ENCODE data around the gene FALEC.

The FALEC gene

DNA sequence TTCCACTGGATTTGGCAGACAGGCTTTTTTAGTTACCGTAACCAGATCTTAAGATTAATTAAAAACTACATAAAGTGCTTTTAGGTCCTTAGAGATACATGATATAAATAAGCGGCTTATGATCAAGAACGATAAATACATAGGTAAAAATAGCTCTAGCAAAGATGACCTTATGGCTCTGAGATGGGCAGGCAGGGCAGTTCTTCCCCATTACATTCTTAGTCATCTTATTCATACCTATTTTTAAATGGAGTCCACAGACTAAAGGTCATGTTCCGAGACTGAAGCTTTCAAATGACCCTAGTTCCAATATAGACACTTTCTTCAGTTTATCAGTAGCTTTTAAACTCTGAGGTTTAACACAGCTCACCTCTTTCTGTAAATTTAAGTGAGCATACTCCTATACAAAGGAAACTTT, 59.5 kb downstream of the FALEC start:
- TF ChIP-seq, protein P1, sequence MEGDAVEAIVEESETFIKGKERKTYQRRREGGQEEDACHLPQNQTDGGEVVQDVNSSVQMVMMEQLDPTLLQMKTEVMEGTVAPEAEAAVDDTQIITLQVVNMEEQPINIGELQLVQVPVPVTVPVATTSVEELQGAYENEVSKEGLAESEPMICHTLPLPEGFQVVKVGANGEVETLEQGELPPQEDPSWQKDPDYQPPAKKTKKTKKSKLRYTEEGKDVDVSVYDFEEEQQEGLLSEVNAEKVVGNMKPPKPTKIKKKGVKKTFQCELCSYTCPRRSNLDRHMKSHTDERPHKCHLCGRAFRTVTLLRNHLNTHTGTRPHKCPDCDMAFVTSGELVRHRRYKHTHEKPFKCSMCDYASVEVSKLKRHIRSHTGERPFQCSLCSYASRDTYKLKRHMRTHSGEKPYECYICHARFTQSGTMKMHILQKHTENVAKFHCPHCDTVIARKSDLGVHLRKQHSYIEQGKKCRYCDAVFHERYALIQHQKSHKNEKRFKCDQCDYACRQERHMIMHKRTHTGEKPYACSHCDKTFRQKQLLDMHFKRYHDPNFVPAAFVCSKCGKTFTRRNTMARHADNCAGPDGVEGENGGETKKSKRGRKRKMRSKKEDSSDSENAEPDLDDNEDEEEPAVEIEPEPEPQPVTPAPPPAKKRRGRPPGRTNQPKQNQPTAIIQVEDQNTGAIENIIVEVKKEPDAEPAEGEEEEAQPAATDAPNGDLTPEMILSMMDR (IDR thresholded peaks at IDR 0.05): no peak
- H3K9me3 ChIP-seq: no peaks in the 10 kb centered on the region
- H3K4me1 ChIP-seq: peaks cover 0 to 58% (median 45%) of the 10 kb centered on the region in 4 donors
- H3K36me3 ChIP-seq: peaks cover 63 to 83% (median 69%) of the 10 kb centered on the region in 3 donors
- intact Hi-C loops (cut with DNase I; ENCODE audit: low total_unique reads): loop anchor here (5.0 kb wide), 1 partner anchor 47 kb away; no protein-coding TSS in a partner anchor
- H3K4me3 ChIP-seq: peak overlapping the region; percentile 93 to 97
- no peak for DNase-seq
- H3K27me3 ChIP-seq: no peaks in the 10 kb centered on the region
- peak overlapping the region; percentile 99 for H3K27ac ChIP-seq

DNA sequence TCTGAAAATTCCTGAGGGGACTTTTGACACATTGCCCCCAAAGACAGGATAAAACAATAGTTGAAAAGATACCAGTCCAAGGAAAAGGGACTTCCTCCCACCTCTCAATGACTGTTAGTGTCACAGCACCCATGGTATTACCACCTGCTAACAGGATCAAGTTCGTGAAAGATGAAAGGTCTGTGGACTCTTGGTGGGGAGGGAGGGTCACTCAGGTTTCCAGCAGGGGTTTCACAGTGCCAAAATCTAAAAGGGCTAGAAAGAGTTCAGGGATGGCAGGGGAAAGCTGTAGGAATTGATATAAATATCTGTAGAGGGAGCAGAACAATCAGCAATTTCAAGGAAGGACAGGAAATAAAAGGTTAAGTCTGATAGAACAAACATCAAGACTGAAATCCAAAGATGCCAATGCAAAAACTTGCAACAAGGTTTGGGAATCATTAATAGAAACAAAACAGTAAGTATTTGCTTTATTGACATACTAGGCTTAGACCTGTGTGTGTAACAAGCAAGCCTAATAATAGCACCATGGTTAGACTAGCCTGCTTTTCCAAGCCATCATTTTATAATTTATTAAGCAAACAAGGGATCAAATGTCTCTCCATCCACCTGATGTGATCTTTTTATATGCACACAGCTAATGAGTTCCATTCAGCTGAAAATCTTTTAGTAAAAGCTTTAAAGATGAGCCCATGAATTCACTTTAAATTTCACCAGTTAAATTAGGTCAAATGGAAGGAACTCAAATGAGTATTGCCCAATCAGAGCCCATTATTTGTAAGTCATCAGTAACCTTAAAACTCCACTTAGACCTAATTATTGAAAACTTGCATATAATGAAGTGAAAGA, 60.2 kb downstream of the FALEC start:
- H3K27ac ChIP-seq: peak overlapping the region; percentile 99
- H3K9me3 ChIP-seq: no peaks in the 10 kb centered on the region
- no peak for DNase-seq
- peaks cover 63 to 83% (median 68%) of the 10 kb centered on the region in 3 donors for H3K36me3 ChIP-seq
- H3K27me3 ChIP-seq: no peaks in the 10 kb centered on the region
- H3K4me1 ChIP-seq: peaks cover 0 to 57% (median 43%) of the 10 kb centered on the region in 4 donors
- TF ChIP-seq, protein P1 (IDR thresholded peaks at IDR 0.05): no peak
- intact Hi-C loops (cut with DNase I; ENCODE audit: low total_unique reads): loop anchor here (5.0 kb wide), 1 partner anchor 47 kb away; no protein-coding TSS in a partner anchor
- peak overlapping the region; percentile 93 to 97 for H3K4me3 ChIP-seq

DNA sequence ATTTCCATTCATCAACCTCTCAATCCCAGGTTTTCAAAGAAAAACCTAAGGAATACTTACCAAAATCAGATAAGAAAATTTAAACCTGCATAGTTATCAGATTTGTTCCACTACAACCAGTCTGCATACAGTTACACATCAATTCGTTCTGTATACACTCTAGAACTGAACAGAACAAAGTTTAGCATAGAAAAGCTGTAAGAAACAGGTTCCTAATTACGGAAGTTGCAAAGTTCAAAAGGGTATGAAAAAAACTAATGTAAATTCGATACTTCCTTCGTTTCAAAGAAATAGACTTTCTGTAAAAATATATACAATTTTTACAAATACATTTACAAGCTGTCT, 60.8 kb downstream of the FALEC start:
- Histone ChIP-seq H3K4me3 (peak overlapping the region; percentile 93 to 97), H3K9me3 (no peaks in the 10 kb centered on the region), H3K27ac (peak overlapping the region; percentile 99), H3K4me1 (peaks cover 0 to 55% (median 39%) of the 10 kb centered on the region in 4 donors), H3K27me3 (no peaks in the 10 kb centered on the region), H3K36me3 (peaks cover 63 to 77% (median 63%) of the 10 kb centered on the region in 3 donors)
- no peak for DNase-seq
- TF ChIP-seq, protein P1 (IDR thresholded peaks at IDR 0.05): no peak
- intact Hi-C loops (cut with DNase I; ENCODE audit: low total_unique reads): loop anchor here (5.0 kb wide), 1 partner anchor 46 kb away; no protein-coding TSS in a partner anchor

DNA sequence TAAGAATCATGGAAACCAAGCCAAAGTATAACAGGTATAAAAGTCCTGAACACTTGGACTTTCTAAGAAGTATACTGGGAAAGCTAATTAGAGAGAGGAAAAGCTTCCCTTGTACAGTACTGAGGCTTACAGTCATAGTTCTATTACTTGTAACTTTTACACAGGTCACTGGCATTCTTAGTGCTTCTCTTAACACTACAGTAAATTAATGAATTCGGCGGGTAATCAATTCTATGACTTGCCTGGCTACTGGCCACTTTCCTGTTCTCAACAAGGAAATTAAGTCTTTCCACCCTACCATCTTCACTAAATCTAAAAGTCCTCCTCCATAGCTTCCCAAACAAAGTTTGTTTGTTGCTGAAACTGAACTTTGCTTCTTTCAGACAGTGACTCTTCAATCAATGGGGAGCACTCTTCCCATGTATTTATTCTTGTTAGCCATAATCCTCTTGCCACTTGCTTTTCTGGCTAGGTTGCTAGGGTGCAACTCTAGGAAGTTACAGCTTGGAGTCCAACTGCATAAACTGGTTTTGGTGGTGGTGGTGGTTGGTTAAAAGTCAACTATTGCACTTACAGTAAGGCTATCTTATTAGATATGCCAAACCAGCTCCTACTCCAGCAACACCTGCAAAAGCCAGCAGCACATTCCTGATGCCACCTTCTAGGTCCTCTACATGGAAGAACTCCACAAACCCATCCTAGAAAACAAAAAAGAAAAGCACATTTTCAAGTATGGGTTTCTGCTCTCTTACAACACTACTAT, 61.4 kb downstream of the FALEC start:
- H3K4me3 ChIP-seq: peak overlapping the region; percentile 93 to 97
- H3K36me3 ChIP-seq: peaks cover 62 to 71% (median 62%) of the 10 kb centered on the region in 3 donors
- no peaks in the 10 kb centered on the region for H3K9me3 ChIP-seq
- TF ChIP-seq, protein P1 (IDR thresholded peaks at IDR 0.05): no peak
- intact Hi-C loops (cut with DNase I; ENCODE audit: low total_unique reads): loop anchor here (5.0 kb wide), 1 partner anchor 45 kb away; no protein-coding TSS in a partner anchor
- peak overlapping the region; percentile 99 for H3K27ac ChIP-seq
- peaks cover 0 to 50% (median 34%) of the 10 kb centered on the region in 4 donors for H3K4me1 ChIP-seq
- DNase-seq: no peak
- H3K27me3 ChIP-seq: no peaks in the 10 kb centered on the region

DNA sequence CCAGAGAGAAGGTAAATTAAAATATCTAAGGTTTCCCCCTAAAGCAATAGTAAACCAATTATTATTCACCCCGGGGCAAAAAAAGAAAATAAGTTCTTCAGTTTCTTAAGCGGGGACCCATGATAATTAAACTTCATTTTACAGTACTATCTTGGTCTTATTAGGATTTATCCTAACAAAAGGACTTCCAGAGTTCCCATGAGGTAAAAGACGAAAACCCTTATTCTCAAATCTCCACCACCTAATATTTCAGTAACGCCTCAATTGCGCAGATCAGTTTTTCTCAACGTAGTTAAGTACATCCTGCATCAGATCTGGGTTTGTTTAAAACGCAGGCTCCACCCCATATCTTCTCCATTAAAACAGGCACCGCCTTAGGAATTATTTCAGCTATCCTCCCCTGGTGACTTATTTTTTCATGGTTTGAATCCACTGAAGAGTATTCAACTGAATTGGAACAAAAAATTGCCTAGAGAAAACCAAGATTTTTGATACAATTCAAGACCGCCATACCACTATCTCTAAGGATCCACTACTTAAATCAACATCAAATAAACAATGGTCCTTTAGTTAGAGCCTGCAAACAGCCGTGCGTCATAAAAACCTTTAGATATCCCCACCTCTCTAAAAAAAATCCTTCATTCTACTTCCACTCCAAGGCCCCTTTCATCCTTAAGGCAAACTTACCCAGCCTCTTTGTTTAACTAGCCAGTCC, 62.2 kb downstream of the FALEC start:
- DNase-seq: no peak
- intact Hi-C loops (cut with DNase I; ENCODE audit: low total_unique reads): loop anchor here (2.0 to 5.0 kb wide), 2 partner anchors 17 to 45 kb away; no protein-coding TSS in a partner anchor
- H3K9me3 ChIP-seq: no peaks in the 10 kb centered on the region
- peaks cover 55 to 63% (median 55%) of the 10 kb centered on the region in 3 donors for H3K36me3 ChIP-seq
- peak overlapping the region; percentile 93 to 97 for H3K4me3 ChIP-seq
- no peaks in the 10 kb centered on the region for H3K27me3 ChIP-seq
- TF ChIP-seq, protein P1 (IDR thresholded peaks at IDR 0.05): no peak
- H3K4me1 ChIP-seq: peaks cover 0 to 43% (median 26%) of the 10 kb centered on the region in 4 donors
- H3K27ac ChIP-seq: peak overlapping the region; percentile 99

All from tibial artery (tissue), 4 donors.